H9 (cell line): ENCODE measurements around the gene SNX32. TPM values are rescaled to one million over a fixed set of nuclear protein-coding genes. Genes with fewer than 3 reads are reported as not detected.

Experiments
- DNase-seq: peaks from one replicate; pipeline ENCODE4 v3.0.0-alpha.2; 2017
- H2AFZ ChIP-seq: one replicate; pipeline ENCODE4 v1.6.1; 2013; ENCODE audit warnings: mild to moderate bottlenecking, low read length, control low read depth, moderate library complexity
- H2AK5ac ChIP-seq: 2 replicates; pipeline ENCODE4 v1.6.1; 2013; ENCODE audit warnings: low read length, control low read depth, mixed read lengths; ENCODE audit not compliant: insufficient read length
- H2BK120ac ChIP-seq: one replicate; pipeline ENCODE4 v1.6.1; 2013; ENCODE audit warnings: low read depth, mild to moderate bottlenecking, low read length, control low read depth, inconsistent platforms; ENCODE audit not compliant: poor library complexity, severe bottlenecking
- H2BK12ac ChIP-seq: 2 replicates; pipeline ENCODE4 v1.6.1; 2013; ENCODE audit warnings: low read length, control low read depth, mixed read lengths, low read depth; ENCODE audit not compliant: insufficient read length
- H2BK15ac ChIP-seq: 2 replicates; pipeline ENCODE4 v1.6.1; 2013; ENCODE audit warnings: low read depth, low read length, control low read depth
- H2BK20ac ChIP-seq: one replicate; pipeline ENCODE4 v1.6.1; 2013; ENCODE audit warnings: low read depth, mild to moderate bottlenecking, low read length, control low read depth, inconsistent platforms; ENCODE audit not compliant: poor library complexity, severe bottlenecking
- H2BK5ac ChIP-seq: 2 replicates; pipeline ENCODE4 v1.6.1; 2013; ENCODE audit warnings: low read length, control low read depth, mixed read lengths; ENCODE audit not compliant: insufficient read length
- H3K14ac ChIP-seq: 2 replicates; pipeline ENCODE4 v1.6.1; 2013; ENCODE audit warnings: low read length, control low read depth; ENCODE audit not compliant: insufficient read depth
- H3K18ac ChIP-seq: 2 replicates; pipeline ENCODE4 v1.6.1; 2013; ENCODE audit warnings: low read depth, mild to moderate bottlenecking, mixed read lengths, low read length, control low read depth; ENCODE audit not compliant: insufficient read length
- H3K23ac ChIP-seq: 2 replicates; pipeline ENCODE4 v1.6.1; 2013; ENCODE audit warnings: low read length, control low read depth, mixed read lengths, low read depth; ENCODE audit not compliant: insufficient read length
- H3K23me2 ChIP-seq: 2 replicates; pipeline ENCODE4 v1.6.1; 2013; ENCODE audit warnings: low read depth, mild to moderate bottlenecking, mixed read lengths, low read length, control low read depth; ENCODE audit not compliant: insufficient read length, poor library complexity, severe bottlenecking
- H3K27ac ChIP-seq: 2 replicates; pipeline ENCODE4 v1.5.1; 2013; ENCODE audit warnings: low read length, control low read depth, mixed read lengths, low read depth; ENCODE audit not compliant: insufficient read length
- H3K27me3 ChIP-seq: 2 replicates; pipeline ENCODE4 v1.6.1; 2013; ENCODE audit warnings: low read length, control low read depth, inconsistent platforms; ENCODE audit not compliant: insufficient read depth
- H3K4ac ChIP-seq: 2 replicates; pipeline ENCODE4 v1.6.1; 2013; ENCODE audit warnings: low read depth, mild to moderate bottlenecking, control low read depth, inconsistent platforms, low read length, moderate library complexity
- H3K4me1 ChIP-seq: 2 replicates; pipeline ENCODE4 v1.6.1; 2013; ENCODE audit warnings: low read length, control low read depth, inconsistent platforms; ENCODE audit not compliant: insufficient read depth
- H3K4me2 ChIP-seq: 2 replicates; pipeline ENCODE4 v1.6.1; 2013; ENCODE audit warnings: low read length, control low read depth, mixed read lengths; ENCODE audit not compliant: insufficient read length, insufficient read depth
- H3K56ac ChIP-seq: 2 replicates; pipeline ENCODE4 v1.6.1; 2013; ENCODE audit warnings: low read depth, mild to moderate bottlenecking, mixed read lengths, low read length, control low read depth; ENCODE audit not compliant: insufficient read length
- H3K79me1 ChIP-seq: 2 replicates; pipeline ENCODE4 v1.6.1; 2013; ENCODE audit warnings: low read depth, mild to moderate bottlenecking, moderate library complexity, low read length, control low read depth, inconsistent platforms; ENCODE audit not compliant: insufficient read depth, poor library complexity, severe bottlenecking
- H3K79me2 ChIP-seq: 2 replicates; pipeline ENCODE4 v1.6.1; 2013; ENCODE audit warnings: low read length, control low read depth, inconsistent platforms; ENCODE audit not compliant: insufficient read depth
- H3K9ac ChIP-seq: 2 replicates; pipeline ENCODE4 v1.6.1; 2013; ENCODE audit warnings: low read length, control low read depth, mixed read lengths; ENCODE audit not compliant: insufficient read length; ENCODE audit errors: extremely low read depth
- H3K9me3 ChIP-seq: one replicate; pipeline ENCODE4 v1.6.1; 2013; ENCODE audit warnings: low read depth, low read length, inconsistent platforms; ENCODE audit not compliant: control insufficient read depth
- H3T11ph ChIP-seq: one replicate; pipeline ENCODE4 v1.6.1; 2013; ENCODE audit warnings: mild to moderate bottlenecking, low read length, control low read depth, inconsistent platforms
- H4K20me1 ChIP-seq: one replicate; pipeline ENCODE4 v1.6.1; 2013; ENCODE audit not compliant: control insufficient read depth, insufficient read length, insufficient read depth
- H4K5ac ChIP-seq: 2 replicates; pipeline ENCODE4 v1.6.1; 2013; ENCODE audit warnings: low read depth, mild to moderate bottlenecking, mixed read lengths, low read length, control low read depth; ENCODE audit not compliant: insufficient read length
- H4K8ac ChIP-seq: replicated peaks from 2 replicates; pipeline ENCODE4 v1.6.1; 2013; ENCODE audit warnings: low read length, control low read depth, mixed read lengths, low read depth; ENCODE audit not compliant: insufficient read length
- H4K91ac ChIP-seq: 2 replicates; pipeline ENCODE4 v1.6.1; 2013; ENCODE audit warnings: low read depth, mild to moderate bottlenecking, moderate library complexity, mixed read lengths, low read length, control low read depth; ENCODE audit not compliant: insufficient read length
- H3K27ac Mint-ChIP-seq, 3 experiments: 2 replicates in 2 of 3; 3 replicates in 1 of 3; pipeline ENCODE4 v1.8.0; 2020 to 2021; ENCODE audit warnings: mixed read lengths in 3 of 3, mild to moderate bottlenecking in 1 of 3, moderate library complexity in 1 of 3
- H3K27me3 Mint-ChIP-seq: 2 replicates; pipeline ENCODE4 v1.8.0; 2021; ENCODE audit warnings: low read depth, mild to moderate bottlenecking, moderate library complexity, mixed read lengths
- H3K36me3 Mint-ChIP-seq, 3 experiments: 2 replicates in 2 of 3; 3 replicates in 1 of 3; pipeline ENCODE4 v1.8.0; 2020 to 2021; ENCODE audit warnings: low read depth in 3 of 3, mixed read lengths in 3 of 3; ENCODE audit not compliant: insufficient read depth in 1 of 3
- H3K4me1 Mint-ChIP-seq, 2 experiments: 2 replicates each; pipeline ENCODE4 v1.8.0; 2020; ENCODE audit warnings: mixed read lengths in 2 of 2
- H3K4me3 Mint-ChIP-seq, 2 experiments: 2 replicates in 1 of 2; 3 replicates in 1 of 2; pipeline ENCODE4 v1.8.0; 2020 to 2021; ENCODE audit warnings: mild to moderate bottlenecking in 2 of 2, mixed read lengths in 2 of 2, moderate library complexity in 1 of 2
- H3K9me3 Mint-ChIP-seq, 2 experiments: 2 replicates in 1 of 2; 3 replicates in 1 of 2; pipeline ENCODE4 v1.8.0; 2020; ENCODE audit warnings: mild to moderate bottlenecking in 2 of 2, mixed read lengths in 2 of 2, moderate library complexity in 1 of 2
- CTCF ChIP-seq: fragments of 200-600 bp; sonication (generic); conservative IDR thresholded peaks from 3 replicates; pipeline ENCODE4 v1.8.0; 2021; ENCODE audit warnings: antibody characterized with exemption, mild to moderate bottlenecking
- WGBS: extraction: QIAGEN DNeasy Blood & Tissue Kit; methylation state at CpG from one replicate; pipeline ENCODE4 v1.1.7; 2013; ENCODE audit warnings: missing lambda C conversion rate, low lambda C conversion rate, mixed read lengths; ENCODE audit not compliant: insufficient read length; ENCODE audit errors: extremely low coverage; 5-methylcytosine and 5-hydroxymethylcytosine counted together
- total RNA-seq: library from RNA; stranded (reverse); gene quantifications from 2 replicates; pipeline ENCODE4 v1.2.1, GENCODE V29; 2021

The SNX32 gene
- total RNA-seq, 1 experiment from 2014 or later: 1.2 TPM

DNA sequence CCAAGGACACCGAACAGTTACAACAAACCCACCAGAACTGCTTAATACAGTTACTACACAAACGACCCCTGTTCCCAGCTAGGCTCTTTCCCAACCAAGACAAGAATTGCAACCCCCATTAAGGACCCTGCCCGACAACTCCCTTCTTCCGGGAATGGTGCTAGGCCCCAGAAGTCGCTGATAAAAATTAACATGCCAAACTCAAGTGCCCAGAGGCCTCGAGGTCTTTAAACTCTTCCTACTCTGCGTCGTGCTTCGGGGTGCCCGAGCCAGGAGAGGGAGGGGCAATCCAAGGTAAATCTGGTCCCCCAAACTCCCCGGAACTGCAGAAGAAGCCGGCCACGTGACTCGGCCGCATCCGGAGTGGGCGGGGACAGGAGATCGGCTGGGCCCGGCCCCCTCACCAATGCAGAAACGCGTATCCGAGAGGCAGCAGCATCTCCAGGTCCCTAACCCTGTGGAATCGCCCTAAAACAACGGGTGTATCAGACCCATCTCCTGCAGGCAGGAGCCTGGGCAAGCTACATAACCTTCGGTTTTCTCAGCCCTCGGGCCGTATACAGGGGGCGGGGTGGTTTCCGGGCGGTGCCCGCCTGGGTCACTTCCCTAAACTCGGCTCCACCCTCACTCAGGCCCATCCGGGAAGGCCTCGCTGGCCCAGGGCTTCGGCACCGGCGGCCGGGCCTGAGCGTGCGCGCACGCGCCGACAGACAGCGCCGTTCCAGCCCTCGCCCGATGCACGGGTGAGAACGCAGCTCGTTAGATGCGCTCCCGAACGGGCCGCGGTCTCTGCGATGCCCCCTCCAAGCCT is 23.1 kb downstream of the SNX32 start:
- Histone ChIP-seq H2AK5ac (no peak overlapping the region), H4K20me1 (peaks cover 2% of the 10 kb centered on the region), H3K79me2 (peaks cover 14% of the 10 kb centered on the region; the same call in 1 of the 2 replicates), H3K18ac (peak overlapping the region; percentile 73), H3K9me3 (no peaks in the 10 kb centered on the region), H2BK20ac (no peak overlapping the region), H3K27me3 (no peaks in the 10 kb centered on the region), H3K23me2 (peaks cover 25% of the 10 kb centered on the region), H2BK12ac (no peak overlapping the region), H3K27ac (no peak overlapping the region), H3K56ac (no peak overlapping the region), H3K14ac (peak overlapping the region; percentile 83), H3K79me1 (peaks cover 3% of the 10 kb centered on the region), H3K23ac (no peak overlapping the region), H3K4me2 (peak overlapping the region; percentile 77), H3K4ac (no peak overlapping the region), H2AFZ (no peak overlapping the region), H4K8ac (no peak overlapping the region), H2BK5ac (no peak overlapping the region), H2BK15ac (no peak overlapping the region), H3K9ac (peak overlapping the region; percentile 81), H4K91ac (no peak overlapping the region), H4K5ac (no peak overlapping the region), H3K4me1 (no peaks in the 10 kb centered on the region), H2BK120ac (no peak overlapping the region), H3T11ph (no peak overlapping the region)
- peaks cover 3 to 5% of the 10 kb centered on the region in 2 experiments; a peak in 2 of 5 replicates for H3K9me3 Mint-ChIP-seq
- peak; percentile 75 for DNase-seq
- peaks cover 29 to 33% of the 10 kb centered on the region in 2 experiments for H3K4me1 Mint-ChIP-seq
- no CpG with 5 or more reads among the region's 57 CpGs for WGBS
- peaks cover 47 to 53% (median 48%) of the 10 kb centered on the region in 3 experiments for H3K36me3 Mint-ChIP-seq
- peak overlapping the region; percentile 86 to 89 for H3K4me3 Mint-ChIP-seq
- H3K27ac Mint-ChIP-seq: peak overlapping the region in 2 of 3 experiments; percentile 58 to 72; a peak in 5 of 7 replicates
- peaks cover 1% of the 10 kb centered on the region; the same call in 1 of the 2 replicates for H3K27me3 Mint-ChIP-seq
- TF ChIP-seq CTCF: no peak
